DOHH2 (cell line): ENCODE measurements around the gene ADGRA3.

Experiments used
- CTCF ChIP-seq: fragments of 200-600 bp; sonication (generic); IDR thresholded peaks from one replicate; pipeline ENCODE4 v1.5.1; 2014; ENCODE audit warnings: antibody characterized with exemption, mild to moderate bottlenecking, low read depth, low read length; ENCODE audit not compliant: poor library complexity, severe bottlenecking
- EZH2phosphoT487 ChIP-seq: fragments of 200-600 bp; sonication (generic); IDR thresholded peaks from 2 replicates; pipeline ENCODE4 v1.6.1; 2017; ENCODE audit warnings: borderline replicate concordance, mild to moderate bottlenecking, antibody characterized with exemption, low read length, moderate library complexity, mixed read lengths

GRCh38 chr4:22512306-22512705, 3.6 kb downstream of the ADGRA3 start:
- TF ChIP-seq CTCF (no peak), EZH2phosphoT487 (no peak)
